ENCODE data around the gene HLA-B.

Gene HLA-B

GRCh38 chr6:31351401-31352309 is 5.3 kb downstream of the HLA-B start:
- DNase-seq, result no peak

- no peak for DNase-seq
Observed at GRCh38 chr6:31351033-31351380, 6.0 kb downstream of the HLA-B start.

- no peak for DNase-seq
Observed at GRCh38 chr6:31350196-31351032, 6.6 kb downstream of the HLA-B start.

GRCh38 chr6:31349301-31349700 is 7.7 kb downstream of the HLA-B start:
- no peak for DNase-seq

GRCh38 chr6:31345026-31345730 is 11.8 kb downstream of the HLA-B start:
- DNase-seq, result no peak

- no peak for DNase-seq
Observed at GRCh38 chr6:31340228-31340627, 16.8 kb downstream of the HLA-B start.

GRCh38 chr6:31339210-31339609 is 17.8 kb downstream of the HLA-B start:
- DNase-seq, result no peak

- DNase-seq, result no peak
Observed at GRCh38 chr6:31336896-31337496, 20.0 kb downstream of the HLA-B start.

DNA sequence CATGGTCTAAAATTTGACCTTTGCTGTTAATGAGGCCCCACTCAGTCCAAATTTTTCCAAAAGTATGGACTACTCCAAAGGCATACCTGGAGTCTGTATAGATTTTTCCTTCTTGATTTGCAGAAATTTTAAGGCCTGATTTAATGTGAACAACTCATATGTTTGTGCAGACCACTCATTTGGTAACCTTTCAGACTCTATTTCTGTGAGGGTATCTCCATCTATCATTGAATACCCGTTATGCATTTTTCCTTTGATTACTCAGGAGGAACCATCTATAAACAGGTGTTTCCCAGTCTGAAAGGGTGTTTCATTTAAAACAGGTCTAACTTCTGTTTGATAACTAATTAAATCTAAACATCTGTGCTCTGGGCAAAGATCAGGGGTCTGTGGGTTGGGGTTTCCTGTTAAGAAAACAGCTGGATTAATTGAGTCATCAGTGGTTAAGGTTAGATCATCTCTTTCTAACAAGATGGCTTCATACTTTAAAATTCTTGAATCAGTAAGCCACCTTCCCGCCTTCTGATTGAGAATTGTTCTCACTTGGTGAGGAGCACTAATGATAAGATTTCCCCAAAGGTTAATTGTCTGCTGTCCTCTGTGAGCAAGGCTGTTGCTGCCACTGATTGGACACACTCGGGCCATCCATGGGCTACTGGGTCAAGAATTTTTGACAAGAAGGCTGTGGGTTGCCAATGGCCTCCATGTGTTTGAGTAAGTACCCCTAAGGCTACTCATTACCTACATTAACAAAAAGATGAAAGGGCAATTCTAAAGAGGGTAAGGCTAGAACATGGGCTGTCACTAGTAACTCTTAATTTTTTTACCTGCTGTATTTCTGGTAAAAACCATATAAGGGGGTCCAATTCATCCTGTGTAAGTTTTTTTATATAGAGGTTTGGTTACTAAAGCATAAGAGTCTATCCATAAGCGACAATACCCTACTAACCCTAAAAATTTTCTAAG is 24.1 kb downstream of the HLA-B start:
- no peak for DNase-seq

DNA sequence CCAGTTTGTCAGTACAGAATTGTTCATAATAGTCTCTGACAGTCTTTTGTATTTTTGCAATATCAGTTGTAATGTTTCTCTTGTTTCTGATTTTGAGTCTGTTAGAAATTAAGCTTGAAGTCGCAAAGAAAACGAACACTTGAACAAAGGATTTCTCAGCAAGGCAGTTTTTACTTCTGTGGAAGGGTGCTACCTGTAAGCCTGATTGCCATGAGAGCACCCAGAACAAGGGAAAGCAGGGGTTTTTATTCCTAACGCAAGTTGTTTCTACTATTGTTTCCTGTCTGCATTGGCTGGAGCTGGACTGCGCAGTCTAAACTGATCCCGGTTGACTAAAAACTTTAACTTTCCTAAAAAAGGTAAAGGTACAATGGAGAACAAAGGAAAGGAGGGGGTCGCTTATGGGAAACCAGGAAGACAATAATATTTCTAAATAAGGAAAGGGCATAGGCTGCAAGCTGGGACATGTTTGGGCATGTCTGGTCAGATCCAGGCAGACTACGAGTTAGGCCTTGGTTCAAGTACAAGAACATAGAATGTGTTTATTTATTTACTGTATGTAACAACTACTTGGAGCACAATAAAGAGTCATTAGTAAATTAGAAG is 28.5 kb downstream of the HLA-B start:
- no peak for DNase-seq

- no peak for DNase-seq
Observed at GRCh38 chr6:31321820-31322219, 35.2 kb downstream of the HLA-B start.

DNA sequence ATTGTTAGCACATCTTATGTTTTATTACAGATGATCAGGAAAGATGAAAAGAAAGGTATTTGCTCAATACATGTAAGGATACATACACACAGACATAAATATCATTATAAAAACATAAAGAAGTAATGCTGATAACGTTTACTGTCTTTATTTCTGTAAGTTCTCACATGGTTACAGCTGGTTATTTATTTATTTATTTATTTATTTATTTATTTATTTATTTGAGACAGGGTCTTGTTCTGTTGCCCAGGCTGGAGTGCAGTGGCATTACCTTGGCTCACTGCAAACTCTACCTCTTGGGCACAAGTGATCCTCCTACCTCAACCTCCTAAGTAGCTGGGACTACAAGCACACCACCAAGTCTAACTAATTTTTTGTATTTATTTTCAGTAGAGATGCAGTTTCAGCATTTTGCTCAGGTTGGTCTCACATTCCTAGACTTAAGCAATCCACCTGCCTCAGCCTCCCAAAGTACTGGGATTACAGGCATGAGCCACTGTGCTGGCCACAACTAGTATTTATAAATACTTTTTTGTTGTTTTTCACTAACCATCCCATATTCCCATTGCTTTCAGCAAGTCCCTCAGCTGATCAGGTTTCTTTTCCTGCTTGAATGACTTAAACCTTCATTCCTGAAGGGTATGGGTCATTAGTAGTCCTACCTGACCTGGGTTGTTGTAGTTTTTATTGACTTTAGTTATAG is 35.8 kb downstream of the HLA-B start:
- no peak for DNase-seq

- no peak for DNase-seq
Observed at GRCh38 chr6:31317036-31317435, 39.9 kb downstream of the HLA-B start.

- DNase-seq, result no peak
Observed at GRCh38 chr6:31309641-31310040, 47.3 kb downstream of the HLA-B start.

- no peak for DNase-seq
Observed at GRCh38 chr6:31308845-31309175, 48.2 kb downstream of the HLA-B start.

DNA sequence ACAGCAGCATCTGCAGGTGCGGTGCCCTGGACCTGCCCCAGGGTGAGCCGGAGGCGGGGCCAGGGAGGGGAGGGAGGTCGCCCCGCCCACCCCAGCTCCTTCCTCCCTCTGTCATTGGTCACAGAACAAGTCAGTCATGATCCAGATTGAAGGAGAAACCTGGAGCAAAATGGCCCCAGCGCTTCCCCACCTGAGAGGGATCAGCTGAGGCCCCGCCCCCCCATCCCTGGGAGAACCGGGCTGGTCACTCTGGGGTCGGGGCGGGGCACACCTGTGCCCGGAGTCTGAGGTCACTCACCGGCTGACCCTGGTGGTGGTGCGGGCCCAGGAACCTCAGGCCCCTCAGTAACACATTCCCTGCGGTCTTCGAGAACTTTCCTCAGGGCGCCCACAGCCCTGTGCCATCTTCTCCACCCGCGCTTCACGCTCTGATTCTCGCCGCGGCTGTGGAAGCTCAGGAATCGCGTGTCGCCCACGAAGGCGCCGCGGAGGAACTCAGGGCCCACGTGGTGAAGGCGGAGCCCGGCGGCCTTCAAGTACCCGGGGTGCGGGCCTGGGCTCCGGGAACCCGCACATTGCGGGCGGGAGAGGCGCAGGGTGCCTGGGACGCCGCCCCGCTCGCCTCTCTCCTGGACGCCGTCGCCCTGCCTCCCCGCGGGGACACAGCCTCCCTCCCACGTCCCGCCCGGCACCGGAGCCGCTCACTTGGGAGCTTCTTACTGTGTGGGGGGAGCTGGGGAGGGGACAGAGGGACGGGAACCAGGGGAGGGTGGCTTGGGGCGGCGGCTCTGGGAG is 48.7 kb downstream of the HLA-B start:
- no peak for DNase-seq

- DNase-seq, result no peak
Observed at GRCh38 chr6:31307669-31308049, 49.3 kb downstream of the HLA-B start.

GRCh38 chr6:31305703-31306219 is 51.2 kb downstream of the HLA-B start:
- DNase-seq, result no peak

DNA sequence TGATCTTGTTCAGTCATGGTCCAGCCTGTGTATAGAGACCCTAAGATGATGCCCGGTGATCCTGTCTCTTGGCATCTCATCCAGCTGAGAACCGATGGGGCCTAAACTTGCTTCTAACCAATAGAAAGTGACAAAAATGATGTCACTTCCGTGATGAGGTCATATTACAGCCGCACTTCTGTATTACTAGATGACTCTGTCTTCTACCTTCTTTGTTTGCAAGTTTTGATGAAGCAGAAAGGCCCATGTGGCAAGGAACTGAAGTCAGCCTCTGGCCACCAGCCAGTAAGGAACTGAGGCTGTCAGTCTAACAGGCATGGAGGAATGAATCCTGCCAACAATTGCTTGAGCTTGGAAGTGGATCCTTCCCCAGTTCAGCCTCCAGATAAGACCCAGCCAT is 52.3 kb downstream of the HLA-B start:
- DNase-seq, result no peak
